GM18519 (cell line): ENCODE data around the gene SLC7A4.
"Not testable (repeated sequence)": the region's sequence is repeated elsewhere in the genome, so short reads cannot be mapped to it uniquely, and the experiment has no call there.

Experiments
- ATAC-seq: cut with Tn5 transposase; IDR thresholded peaks from one replicate; pipeline ENCODE4 v1.9.1; 2021; ENCODE audit warnings: mild to moderate bottlenecking, moderate library complexity; ENCODE audit not compliant: unreplicated experiment, low FRiP score

SLC7A4 gene

GRCh38 chr22:21043860-21044535 is 11.6 kb upstream of the SLC7A4 start:
- ATAC-seq: no peak

- ATAC-seq: no peak
These were observed 10.9 kb upstream of the SLC7A4 start for GRCh38 chr22:21042978-21043859.

- ATAC-seq: no peak
These were observed 9.6 kb upstream of the SLC7A4 start for GRCh38 chr22:21041937-21042336.

- ATAC-seq: not testable (repeated sequence)
These were observed 6.8 kb upstream of the SLC7A4 start for GRCh38 chr22:21039158-21039557.

GRCh38 chr22:21038405-21038804 is 6.0 kb upstream of the SLC7A4 start:
- no peak for ATAC-seq

- no peak for ATAC-seq
These were observed 2.6 kb upstream of the SLC7A4 start for GRCh38 chr22:21034989-21035388.

- ATAC-seq: no peak
These were observed 1.5 kb upstream of the SLC7A4 start for GRCh38 chr22:21033895-21034294.

- no peak for ATAC-seq
These were observed 717 bp upstream of the SLC7A4 start for GRCh38 chr22:21032868-21033688.

- no peak for ATAC-seq
These were observed 770 bp downstream of the SLC7A4 start for GRCh38 chr22:21031545-21032036.

- no peak for ATAC-seq
These were observed 1.5 kb downstream of the SLC7A4 start for GRCh38 chr22:21030621-21031544.

GRCh38 chr22:21030032-21030431 is 2.3 kb downstream of the SLC7A4 start:
- no peak for ATAC-seq

GRCh38 chr22:21029486-21030025 is 2.8 kb downstream of the SLC7A4 start:
- ATAC-seq: no peak

GRCh38 chr22:21028277-21029251 is 3.8 kb downstream of the SLC7A4 start:
- no peak for ATAC-seq

- no peak for ATAC-seq
These were observed 5.3 kb downstream of the SLC7A4 start for GRCh38 chr22:21026783-21027692.

GRCh38 chr22:21025763-21026755 is 6.3 kb downstream of the SLC7A4 start:
- ATAC-seq: no peak

GRCh38 chr22:21025266-21025665 is 7.1 kb downstream of the SLC7A4 start:
- ATAC-seq: no peak
